WTC11 (cell line): ENCODE data around the gene LENG8.

Source experiments
- CREM ChIP-seq: sonication (generic); formaldehyde crosslinking; IDR thresholded peaks from 2 replicates; pipeline ENCODE4 v1.8.1; 2022; ENCODE audit warnings: mild to moderate bottlenecking, missing genetic modification reagents, moderate library complexity
- CTCF ChIP-seq: fragments of 200-600 bp; IDR thresholded peaks from 2 replicates; pipeline ENCODE4 v1.8.0; 2022; ENCODE audit warnings: antibody characterized with exemption
- ELF4 ChIP-seq: sonication (generic); formaldehyde crosslinking; IDR thresholded peaks from 2 replicates; pipeline ENCODE4 v1.8.1; 2022; ENCODE audit warnings: low read depth, mild to moderate bottlenecking, moderate library complexity, missing genetic modification reagents
- IRF2 ChIP-seq: sonication (generic); formaldehyde crosslinking; IDR thresholded peaks from 2 replicates; pipeline ENCODE4 v1.8.0; 2022; ENCODE audit warnings: low read depth, missing genetic modification reagents, borderline replicate concordance
- NFE2L1 ChIP-seq: sonication (generic); formaldehyde crosslinking; IDR thresholded peaks from 2 replicates; pipeline ENCODE4 v1.8.1; 2023; ENCODE audit warnings: missing genetic modification reagents
- ZSCAN18 ChIP-seq: fragments of 250-450 bp; sonication (Bioruptor Pico); IDR thresholded peaks from 2 replicates; pipeline ENCODE4 v2.1.2; 2022; ENCODE audit warnings: mild to moderate bottlenecking, moderate library complexity
- TF ChIP-seq, protein P1 (sequence below): sonication (generic); formaldehyde crosslinking; IDR thresholded peaks from 2 replicates; pipeline ENCODE4 v1.8.1; 2022; ENCODE audit warnings: low read depth, missing genetic modification reagents, borderline replicate concordance

DNA sequence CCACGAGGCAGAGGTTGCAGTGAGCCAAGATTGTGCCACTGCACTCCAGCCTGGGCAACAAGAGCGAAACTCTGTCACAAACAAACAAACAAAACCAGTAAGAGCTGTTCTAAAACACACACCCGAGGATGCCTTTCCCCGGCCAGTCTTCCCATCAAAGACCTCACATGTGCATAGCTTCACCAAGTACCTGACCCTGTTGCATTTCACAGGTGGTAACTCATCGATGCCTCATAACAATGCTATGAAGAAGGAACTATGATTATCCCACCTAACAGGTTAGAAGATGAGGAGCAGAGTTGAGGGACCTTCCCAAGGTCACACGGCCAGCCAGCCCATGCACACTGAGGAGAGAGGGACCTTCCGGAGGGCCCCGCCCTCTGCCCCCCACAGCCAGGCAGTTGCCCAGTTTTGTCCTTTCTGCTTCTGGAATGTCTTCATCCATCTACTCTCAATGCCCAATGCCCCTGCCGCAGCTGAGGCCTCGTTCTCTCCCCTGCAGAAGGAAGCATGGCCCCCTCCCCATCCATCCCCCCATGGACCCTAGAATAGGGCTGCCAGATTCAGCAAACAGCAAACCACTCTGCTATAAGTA is 16.8 kb upstream of the LENG8 start:
- TF ChIP-seq, protein P1, sequence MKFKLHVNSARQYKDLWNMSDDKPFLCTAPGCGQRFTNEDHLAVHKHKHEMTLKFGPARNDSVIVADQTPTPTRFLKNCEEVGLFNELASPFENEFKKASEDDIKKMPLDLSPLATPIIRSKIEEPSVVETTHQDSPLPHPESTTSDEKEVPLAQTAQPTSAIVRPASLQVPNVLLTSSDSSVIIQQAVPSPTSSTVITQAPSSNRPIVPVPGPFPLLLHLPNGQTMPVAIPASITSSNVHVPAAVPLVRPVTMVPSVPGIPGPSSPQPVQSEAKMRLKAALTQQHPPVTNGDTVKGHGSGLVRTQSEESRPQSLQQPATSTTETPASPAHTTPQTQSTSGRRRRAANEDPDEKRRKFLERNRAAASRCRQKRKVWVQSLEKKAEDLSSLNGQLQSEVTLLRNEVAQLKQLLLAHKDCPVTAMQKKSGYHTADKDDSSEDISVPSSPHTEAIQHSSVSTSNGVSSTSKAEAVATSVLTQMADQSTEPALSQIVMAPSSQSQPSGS (CRISPR knock-in tag) = no peak
- TF ChIP-seq NFE2L1 (no peak), CTCF (no peak), ZSCAN18 (CRISPR knock-in tag) (no peak), IRF2 (no peak), ELF4 (CRISPR knock-in tag) (no peak), CREM (CRISPR knock-in tag) (no peak)
